SK-N-SH (cell line): ENCODE measurements around the gene ARHGDIG. TPM values are rescaled to one million over a fixed set of nuclear protein-coding genes. Genes with fewer than 3 reads are reported as not detected.

Experiments used
- CTCF ChIA-PET: fragments of 300-600, 350-600 bp; formaldehyde crosslinking; extraction: SDS; loops from one replicate; lab custom pipeline; 2021; lab: Yijun Ruan, JAX
- POLR2A ChIA-PET: fragments of 350-600 bp; sonication (Branson Sonifier 250); formaldehyde crosslinking; extraction: SDS; loops from one replicate; lab custom pipeline; 2020; ENCODE audit warnings: antibody characterized with exemption, inconsistent platforms; lab: Yijun Ruan, JAX
- DNase-seq: peaks from one replicate; pipeline ENCODE4 v3.0.0; 2012
- H2AFZ ChIP-seq: fragments of 200-600 bp; sonication (generic); 2 replicates; pipeline ENCODE4 v1.8.1; 2016; ENCODE audit warnings: antibody characterized with exemption, mild to moderate bottlenecking, low read depth
- H3F3A ChIP-seq: fragments of 200-600 bp; sonication (generic); replicated peaks from 2 replicates; pipeline ENCODE3; 2016; ENCODE audit warnings: antibody characterized with exemption, mild to moderate bottlenecking; ENCODE audit not compliant: insufficient read depth
- H3K27ac ChIP-seq, 2 experiments: fragments of 200-500 bp in 1 of 2; fragments of 200-600 bp in 1 of 2; sonication (Bioruptor generic) in 1 of 2; sonication (generic), shearing (Covaris generic) in 1 of 2; 2 replicates each; pipeline versions ENCODE4 v1.5.1 to v1.6.1; 2014 to 2016; ENCODE audit warnings: low read depth in 2 of 2, inconsistent platforms in 1 of 2, low read length in 1 of 2, mild to moderate bottlenecking in 1 of 2, mixed read lengths in 1 of 2
- H3K27me3 ChIP-seq: fragments of 200-600 bp; sonication (generic), shearing (Covaris generic); 2 replicates; pipeline ENCODE4 v1.6.1; 2016; ENCODE audit warnings: mixed run types; ENCODE audit not compliant: insufficient read depth
- H3K36me3 ChIP-seq, 2 experiments: fragments of 200-500 bp in 1 of 2; fragments of 200-600 bp in 1 of 2; sonication (Bioruptor generic) in 1 of 2; sonication (generic) in 1 of 2; replicated peaks in 1 of 2; 2 replicates each; pipeline versions ENCODE3 to v1.5.1; 2014 to 2016; ENCODE audit warnings: low read length in 1 of 2, mild to moderate bottlenecking in 1 of 2; ENCODE audit not compliant: insufficient read depth in 2 of 2, control insufficient read depth in 1 of 2
- H3K4me1 ChIP-seq, 2 experiments: fragments of 200-500 bp in 1 of 2; fragments of 200-600 bp in 1 of 2; sonication (Bioruptor generic) in 1 of 2; sonication (generic), shearing (Covaris generic) in 1 of 2; 2 replicates each; pipeline versions ENCODE4 v1.5.1 to v1.6.1; 2014 to 2016; ENCODE audit warnings: low read depth in 1 of 2, low read length in 1 of 2, mixed run types in 1 of 2; ENCODE audit not compliant: insufficient read depth in 2 of 2, control insufficient read depth in 1 of 2
- H3K4me2 ChIP-seq: fragments of 200-600 bp; sonication (generic), shearing (Covaris generic); 2 replicates; pipeline ENCODE4 v1.6.1; 2017; ENCODE audit warnings: mixed run types
- H3K4me3 ChIP-seq, 2 experiments: fragments of 200-500 bp in 1 of 2; fragments of 200-600 bp in 1 of 2; sonication (Bioruptor generic) in 1 of 2; sonication (generic), shearing (Covaris generic) in 1 of 2; 2 replicates each; pipeline versions ENCODE4 v1.5.1 to v1.8.1; 2014 to 2016; ENCODE audit warnings: low read depth in 2 of 2, inconsistent platforms in 1 of 2, low read length in 1 of 2, mild to moderate bottlenecking in 1 of 2, mixed read lengths in 1 of 2, moderate library complexity in 1 of 2
- H3K79me2 ChIP-seq: fragments of 200-600 bp; sonication (generic); 2 replicates; pipeline ENCODE4 v1.8.1; 2017; ENCODE audit warnings: mild to moderate bottlenecking; ENCODE audit not compliant: insufficient read depth
- H3K9ac ChIP-seq: fragments of 200-600 bp; sonication (generic); 2 replicates; pipeline ENCODE4 v1.6.1; 2017; ENCODE audit warnings: mixed run types
- H3K9me2 ChIP-seq: fragments of 200-600 bp; sonication (generic); 2 replicates; pipeline ENCODE4 v1.6.1; 2017; ENCODE audit warnings: mixed run types
- H3K9me3 ChIP-seq: fragments of 200-600 bp; sonication (generic); 2 replicates; pipeline ENCODE4 v1.6.1; 2017; ENCODE audit warnings: mixed run types, mild to moderate bottlenecking, moderate library complexity
- H4K20me1 ChIP-seq: fragments of 200-600 bp; sonication (generic); 2 replicates; pipeline ENCODE4 v1.6.1; 2017; ENCODE audit warnings: mild to moderate bottlenecking, mixed run types; ENCODE audit not compliant: insufficient read depth
- EP300 ChIP-seq, 2 experiments: IDR thresholded peaks; 2 replicates each; pipeline versions ENCODE4 v1.4.0 to v1.6.1; 2012; ENCODE audit warnings: borderline replicate concordance in 1 of 2, low read depth in 1 of 2, low read length in 1 of 2
- FOSL2 ChIP-seq: IDR thresholded peaks from 2 replicates; pipeline ENCODE4 v1.4.0; 2012; ENCODE audit warnings: low read depth, mild to moderate bottlenecking, moderate library complexity, borderline replicate concordance
- FOXJ3 ChIP-seq: sonication (generic); formaldehyde crosslinking; IDR thresholded peaks from 2 replicates; pipeline ENCODE4 v1.5.1; 2020; ENCODE audit warnings: mild to moderate bottlenecking, missing genetic modification reagents
- GATA2 ChIP-seq: sonication (generic); formaldehyde crosslinking; IDR thresholded peaks from 2 replicates; pipeline ENCODE4 v1.5.0; 2020; ENCODE audit warnings: mild to moderate bottlenecking, missing genetic modification reagents
- JUND ChIP-seq: IDR thresholded peaks from 2 replicates; pipeline ENCODE4 v1.4.0; 2012
- NRF1 ChIP-seq: IDR thresholded peaks from 2 replicates; pipeline ENCODE4 v1.6.1; 2012; ENCODE audit warnings: low read depth, mild to moderate bottlenecking, low read length
- RAD21 ChIP-seq: IDR thresholded peaks from 2 replicates; pipeline ENCODE4 v1.6.1; 2012; ENCODE audit warnings: mild to moderate bottlenecking, low read length
- RFX5 ChIP-seq: IDR thresholded peaks from 2 replicates; pipeline ENCODE4 v1.6.1; 2012; ENCODE audit warnings: mild to moderate bottlenecking, improper control_type of control experiment, low read length
- RXRA ChIP-seq: IDR thresholded peaks from 2 replicates; pipeline ENCODE4 v1.4.0; 2012; ENCODE audit warnings: low read depth, mild to moderate bottlenecking, borderline replicate concordance
- SMC3 ChIP-seq: IDR thresholded peaks from 2 replicates; pipeline ENCODE4 v1.6.1; 2012; ENCODE audit warnings: low read depth, low read length, improper control_type of control experiment
- YY1 ChIP-seq: IDR thresholded peaks from 2 replicates; pipeline ENCODE4 v1.4.0; 2012; ENCODE audit warnings: low read depth, mild to moderate bottlenecking
- WGBS: methylation state at CpG from one replicate; pipeline ENCODE4 v1.1.6; 2017; ENCODE audit warnings: low lambda C conversion rate; 5-methylcytosine and 5-hydroxymethylcytosine counted together
- polyA plus RNA-seq, 3 experiments: library from polyadenylated mRNA; depleted of rRNA; stranded (reverse); fragments of >200 nt; gene quantifications; 2 replicates each; pipeline ENCODE4 v1.2.3, GENCODE V29; 2012
- TF ChIP-seq, protein P1 (sequence below): IDR thresholded peaks from 2 replicates; pipeline ENCODE4; 2012
- TF ChIP-seq, protein P2 (sequence below): IDR thresholded peaks from 2 replicates; pipeline ENCODE4 v1.6.1; 2012; ENCODE audit warnings: mild to moderate bottlenecking, low read depth, low read length, moderate library complexity
- TF ChIP-seq, protein P3 (sequence below): IDR thresholded peaks from 2 replicates; pipeline ENCODE4 v1.4.0; 2012; ENCODE audit warnings: low read depth, borderline replicate concordance
- TF ChIP-seq, protein P4 (sequence below): IDR thresholded peaks from 2 replicates; pipeline ENCODE4 v1.4.0; 2012; ENCODE audit warnings: low read depth

Gene ARHGDIG
- polyA plus RNA-seq, 1 of the 3 experiments (the other 2 are of a cell fraction) = 4.8 TPM

DNA sequence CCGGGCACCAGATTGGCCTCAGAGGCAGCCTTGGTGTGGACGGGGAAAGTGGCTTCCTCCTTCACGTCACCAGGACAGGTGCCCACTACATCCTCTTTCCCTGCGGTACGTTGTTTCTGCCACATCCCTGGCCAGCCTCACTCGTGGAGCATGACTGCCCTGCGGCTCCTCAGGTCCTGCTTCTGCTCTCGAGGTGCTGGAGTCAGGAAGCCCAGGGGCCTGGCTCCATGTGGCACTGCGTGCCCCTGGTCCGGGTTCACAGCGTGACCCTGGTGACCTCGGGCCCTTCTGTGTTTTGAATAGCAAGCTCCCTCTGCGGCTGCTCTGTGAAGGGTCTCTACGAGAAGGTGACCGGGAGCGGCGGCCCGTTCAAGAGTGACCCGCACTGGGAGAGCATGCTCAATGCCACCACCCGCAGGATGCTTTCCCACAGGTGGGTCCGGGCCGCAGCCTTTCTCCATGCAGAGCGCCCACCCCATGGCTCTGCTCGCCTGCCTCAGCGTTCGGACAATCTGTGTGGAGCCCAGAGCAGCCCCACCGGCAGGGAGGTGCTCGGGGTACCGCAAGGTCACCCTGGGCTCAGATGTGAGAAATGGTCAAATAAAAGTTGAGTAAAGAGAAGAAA, 18.2 kb upstream of the ARHGDIG start:
- Histone ChIP-seq H3F3A (no peaks in the 10 kb centered on the region), H3K4me2 (no peak overlapping the region), H3K27me3 (no peaks in the 10 kb centered on the region), H3K4me1 (no peaks in the 10 kb centered on the region; a peak in 1 of 4 replicates), H3K9me3 (no peaks in the 10 kb centered on the region), H4K20me1 (no peaks in the 10 kb centered on the region), H3K36me3 (peaks cover under 1 to 51% of the 10 kb centered on the region in 2 experiments), H2AFZ (no peak overlapping the region), H3K9me2 (no peaks in the 10 kb centered on the region), H3K4me3 (no peak overlapping the region), H3K27ac (no peak overlapping the region), H3K9ac (no peak overlapping the region), H3K79me2 (no peaks in the 10 kb centered on the region)
- WGBS = 96% methylated on average over 23 of the region's 29 CpGs
- peak; percentile 6 for DNase-seq
- TF ChIP-seq GATA2 (CRISPR knock-in tag) (no peak), EP300 (IDR thresholded peaks at IDR 0.05; ENCODE audit: borderline replicate concordance in 1 of 2, low read depth in 1 of 2, low read length in 1 of 2) (no peak), SMC3 (no peak), FOSL2 (no peak), RFX5 (no peak), RAD21 (no peak), JUND (no peak), YY1 (no peak), RXRA (no peak), NRF1 (no peak), FOXJ3 (CRISPR knock-in tag) (no peak)
- TF ChIP-seq, protein P1, sequence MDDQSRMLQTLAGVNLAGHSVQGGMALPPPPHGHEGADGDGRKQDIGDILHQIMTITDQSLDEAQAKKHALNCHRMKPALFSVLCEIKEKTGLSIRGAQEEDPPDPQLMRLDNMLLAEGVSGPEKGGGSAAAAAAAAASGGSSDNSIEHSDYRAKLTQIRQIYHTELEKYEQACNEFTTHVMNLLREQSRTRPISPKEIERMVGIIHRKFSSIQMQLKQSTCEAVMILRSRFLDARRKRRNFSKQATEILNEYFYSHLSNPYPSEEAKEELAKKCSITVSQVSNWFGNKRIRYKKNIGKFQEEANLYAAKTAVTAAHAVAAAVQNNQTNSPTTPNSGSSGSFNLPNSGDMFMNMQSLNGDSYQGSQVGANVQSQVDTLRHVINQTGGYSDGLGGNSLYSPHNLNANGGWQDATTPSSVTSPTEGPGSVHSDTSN = no peak
- TF ChIP-seq, protein P2, sequence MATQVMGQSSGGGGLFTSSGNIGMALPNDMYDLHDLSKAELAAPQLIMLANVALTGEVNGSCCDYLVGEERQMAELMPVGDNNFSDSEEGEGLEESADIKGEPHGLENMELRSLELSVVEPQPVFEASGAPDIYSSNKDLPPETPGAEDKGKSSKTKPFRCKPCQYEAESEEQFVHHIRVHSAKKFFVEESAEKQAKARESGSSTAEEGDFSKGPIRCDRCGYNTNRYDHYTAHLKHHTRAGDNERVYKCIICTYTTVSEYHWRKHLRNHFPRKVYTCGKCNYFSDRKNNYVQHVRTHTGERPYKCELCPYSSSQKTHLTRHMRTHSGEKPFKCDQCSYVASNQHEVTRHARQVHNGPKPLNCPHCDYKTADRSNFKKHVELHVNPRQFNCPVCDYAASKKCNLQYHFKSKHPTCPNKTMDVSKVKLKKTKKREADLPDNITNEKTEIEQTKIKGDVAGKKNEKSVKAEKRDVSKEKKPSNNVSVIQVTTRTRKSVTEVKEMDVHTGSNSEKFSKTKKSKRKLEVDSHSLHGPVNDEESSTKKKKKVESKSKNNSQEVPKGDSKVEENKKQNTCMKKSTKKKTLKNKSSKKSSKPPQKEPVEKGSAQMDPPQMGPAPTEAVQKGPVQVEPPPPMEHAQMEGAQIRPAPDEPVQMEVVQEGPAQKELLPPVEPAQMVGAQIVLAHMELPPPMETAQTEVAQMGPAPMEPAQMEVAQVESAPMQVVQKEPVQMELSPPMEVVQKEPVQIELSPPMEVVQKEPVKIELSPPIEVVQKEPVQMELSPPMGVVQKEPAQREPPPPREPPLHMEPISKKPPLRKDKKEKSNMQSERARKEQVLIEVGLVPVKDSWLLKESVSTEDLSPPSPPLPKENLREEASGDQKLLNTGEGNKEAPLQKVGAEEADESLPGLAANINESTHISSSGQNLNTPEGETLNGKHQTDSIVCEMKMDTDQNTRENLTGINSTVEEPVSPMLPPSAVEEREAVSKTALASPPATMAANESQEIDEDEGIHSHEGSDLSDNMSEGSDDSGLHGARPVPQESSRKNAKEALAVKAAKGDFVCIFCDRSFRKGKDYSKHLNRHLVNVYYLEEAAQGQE = no peak
- TF ChIP-seq, protein P3, sequence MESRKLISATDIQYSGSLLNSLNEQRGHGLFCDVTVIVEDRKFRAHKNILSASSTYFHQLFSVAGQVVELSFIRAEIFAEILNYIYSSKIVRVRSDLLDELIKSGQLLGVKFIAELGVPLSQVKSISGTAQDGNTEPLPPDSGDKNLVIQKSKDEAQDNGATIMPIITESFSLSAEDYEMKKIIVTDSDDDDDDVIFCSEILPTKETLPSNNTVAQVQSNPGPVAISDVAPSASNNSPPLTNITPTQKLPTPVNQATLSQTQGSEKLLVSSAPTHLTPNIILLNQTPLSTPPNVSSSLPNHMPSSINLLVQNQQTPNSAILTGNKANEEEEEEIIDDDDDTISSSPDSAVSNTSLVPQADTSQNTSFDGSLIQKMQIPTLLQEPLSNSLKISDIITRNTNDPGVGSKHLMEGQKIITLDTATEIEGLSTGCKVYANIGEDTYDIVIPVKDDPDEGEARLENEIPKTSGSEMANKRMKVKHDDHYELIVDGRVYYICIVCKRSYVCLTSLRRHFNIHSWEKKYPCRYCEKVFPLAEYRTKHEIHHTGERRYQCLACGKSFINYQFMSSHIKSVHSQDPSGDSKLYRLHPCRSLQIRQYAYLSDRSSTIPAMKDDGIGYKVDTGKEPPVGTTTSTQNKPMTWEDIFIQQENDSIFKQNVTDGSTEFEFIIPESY = no peak
- TF ChIP-seq, protein P4, sequence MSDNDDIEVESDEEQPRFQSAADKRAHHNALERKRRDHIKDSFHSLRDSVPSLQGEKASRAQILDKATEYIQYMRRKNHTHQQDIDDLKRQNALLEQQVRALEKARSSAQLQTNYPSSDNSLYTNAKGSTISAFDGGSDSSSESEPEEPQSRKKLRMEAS = no peak
- ChIA-PET CTCF (no interaction called here), POLR2A (no interaction called here)
